GM21447 (cell line): ENCODE data around the gene TMPRSS9.

Experiments used
- ATAC-seq: cut with Tn5 transposase; IDR thresholded peaks from one replicate; pipeline ENCODE4 v1.9.1; 2021; ENCODE audit not compliant: unreplicated experiment

The TMPRSS9 gene

GRCh38 chr19:2431318-2432055, 71.4 kb downstream of the TMPRSS9 start:
- no peak for ATAC-seq

- ATAC-seq, result no peak
Measured at GRCh38 chr19:2432131-2432848, 72.2 kb downstream of the TMPRSS9 start.

DNA sequence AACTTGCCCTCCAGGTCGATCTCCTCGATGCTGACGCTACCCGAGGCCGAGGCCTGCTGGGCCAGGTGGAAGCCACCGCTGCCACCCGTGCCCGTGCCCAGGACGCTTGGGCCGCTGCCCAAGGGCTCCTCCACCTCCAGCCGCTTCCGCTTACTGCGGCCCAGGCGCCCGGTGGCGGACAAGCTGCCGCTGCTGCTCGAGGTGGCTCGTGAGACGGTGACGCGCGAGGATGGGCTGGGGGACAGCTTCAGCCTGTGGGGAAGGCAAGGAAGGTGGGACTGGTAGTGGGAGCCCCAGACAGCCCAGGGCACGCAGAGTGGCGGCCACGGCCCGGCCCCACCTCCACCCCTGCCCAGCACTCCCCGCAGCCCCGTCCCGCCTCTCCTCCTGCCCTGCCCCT, 73.8 kb downstream of the TMPRSS9 start:
- no peak for ATAC-seq

DNA sequence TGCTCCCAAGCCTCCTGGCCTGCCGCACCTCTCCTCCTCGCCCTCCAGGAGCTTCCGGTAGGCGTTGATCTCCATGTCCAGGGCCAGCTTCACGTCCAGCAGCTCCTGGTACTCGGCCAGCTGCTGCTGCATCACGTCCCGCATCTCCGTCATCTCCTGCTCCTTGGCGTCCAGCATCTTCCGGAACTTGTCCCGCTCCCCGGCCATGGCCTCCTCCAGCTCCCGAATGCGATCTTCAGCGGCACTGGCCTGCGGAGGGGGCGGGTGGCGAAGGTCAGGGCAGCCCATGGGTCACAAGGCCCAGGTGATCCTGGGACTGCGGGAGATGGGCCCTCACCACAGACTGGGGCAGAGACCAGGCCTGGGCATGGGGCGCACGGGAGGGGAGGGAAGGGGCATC, 74.2 kb downstream of the TMPRSS9 start:
- no peak for ATAC-seq

- ATAC-seq, result no peak
Measured at GRCh38 chr19:2434721-2435265, 74.7 kb downstream of the TMPRSS9 start.

- no peak for ATAC-seq
Measured at GRCh38 chr19:2436384-2436783, 76.3 kb downstream of the TMPRSS9 start.

DNA sequence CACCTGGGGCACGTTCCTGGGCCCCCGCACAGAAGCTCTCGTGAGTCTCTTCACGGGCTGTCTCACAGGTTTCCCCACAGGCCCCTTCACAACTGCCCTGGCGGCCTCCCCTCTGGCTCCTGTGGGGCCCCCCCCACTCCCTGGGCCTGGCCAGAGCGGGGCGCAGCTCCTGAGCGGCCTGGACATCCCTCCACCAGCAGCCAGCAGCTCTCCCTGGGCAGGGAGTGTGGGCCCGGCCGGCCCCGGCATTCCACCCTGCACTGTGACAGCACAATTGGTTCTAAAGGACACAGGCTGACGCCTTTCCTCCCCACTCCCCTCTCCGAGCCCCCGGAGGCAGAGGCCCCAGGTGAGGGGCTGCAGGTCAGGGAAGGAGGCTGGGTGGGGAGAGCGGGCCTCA, 76.9 kb downstream of the TMPRSS9 start:
- ATAC-seq, result no peak

DNA sequence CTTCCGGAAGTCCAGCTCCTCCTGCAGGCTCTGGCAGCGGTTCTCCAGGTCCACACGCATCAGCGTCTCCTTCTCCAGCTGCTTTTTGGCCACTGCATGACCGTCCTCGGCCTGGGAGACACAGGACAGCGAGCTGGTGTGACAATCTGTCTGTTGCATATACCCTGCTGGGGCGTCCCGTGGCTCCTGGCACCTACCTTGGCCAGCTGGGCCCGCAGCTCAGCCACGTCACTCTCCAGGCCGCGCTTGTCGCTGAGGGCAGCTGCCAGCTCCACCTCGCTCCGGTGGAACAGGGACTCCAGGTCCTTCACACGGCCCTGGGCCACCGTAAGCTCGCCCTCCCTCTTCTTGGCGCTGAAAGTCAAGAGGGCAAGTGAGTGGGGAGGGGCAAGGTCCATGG, 78.1 kb downstream of the TMPRSS9 start:
- ATAC-seq, result no peak

GRCh38 chr19:2440515-2440914, 80.5 kb downstream of the TMPRSS9 start:
- no peak for ATAC-seq

DNA sequence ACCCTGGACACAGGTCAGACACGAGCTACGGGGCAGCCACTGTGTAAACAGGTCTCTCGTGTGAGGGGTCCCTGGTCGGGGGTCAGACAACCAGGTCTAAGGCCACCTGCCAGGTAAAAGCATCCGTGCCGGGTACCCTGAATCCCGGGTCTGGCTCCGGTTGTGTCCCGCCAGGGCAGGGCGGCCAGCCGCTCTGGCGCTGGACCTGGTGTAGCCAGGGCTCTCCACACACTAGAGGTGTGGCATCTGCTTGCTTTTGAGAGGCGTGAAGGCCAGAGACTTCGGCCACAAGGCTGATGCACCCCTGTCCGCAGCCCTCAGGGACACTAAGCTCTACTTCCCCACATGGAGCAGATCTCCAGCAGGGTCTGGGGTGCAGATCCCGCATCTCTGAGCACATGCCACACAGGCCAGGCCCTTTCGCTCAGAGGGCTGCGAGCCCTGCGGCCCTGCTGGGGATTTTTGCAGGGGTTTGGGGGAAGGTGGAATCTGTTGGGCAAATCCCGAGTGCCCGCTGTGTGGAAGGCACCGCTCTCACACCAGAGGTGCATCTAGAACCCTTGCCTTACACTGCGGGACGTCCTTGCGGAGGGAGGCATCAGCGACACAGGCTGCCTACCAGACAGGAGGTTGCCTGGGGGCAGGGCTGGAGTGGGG, 81.2 kb downstream of the TMPRSS9 start:
- no peak for ATAC-seq

DNA sequence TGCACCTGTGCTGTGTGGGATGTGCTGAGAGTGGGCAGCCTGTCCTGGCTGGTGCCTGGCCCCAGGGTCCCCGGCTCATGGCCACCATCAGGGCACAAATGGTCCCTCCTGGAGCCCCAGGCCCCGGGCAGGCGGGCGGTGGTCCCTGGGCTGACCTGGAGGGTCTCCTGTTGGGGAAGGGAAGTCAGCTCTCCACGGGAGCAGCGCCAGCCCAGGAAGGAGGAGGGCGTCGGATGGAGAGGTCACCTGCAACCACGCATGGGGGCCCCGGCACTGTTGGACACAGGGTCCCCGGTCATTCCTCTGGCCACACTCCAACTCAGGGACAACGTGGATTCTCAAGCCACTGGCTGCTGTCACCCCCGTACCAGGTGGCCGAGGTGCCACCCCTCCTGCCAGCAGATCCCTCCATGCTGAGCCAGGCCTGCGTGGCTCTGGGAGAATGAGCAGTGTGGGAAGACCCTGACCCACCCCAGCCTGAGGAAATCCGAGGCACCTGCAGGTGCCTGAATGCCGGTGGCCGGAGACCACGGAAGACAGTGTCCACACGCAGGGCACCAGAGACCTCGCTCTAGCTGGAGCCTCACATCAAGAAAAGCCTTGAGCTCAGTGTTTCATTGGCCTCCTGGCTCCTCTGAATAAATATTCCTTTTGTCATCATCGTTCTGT, 83.2 kb downstream of the TMPRSS9 start:
- no peak for ATAC-seq

GRCh38 chr19:2443785-2444182, 83.7 kb downstream of the TMPRSS9 start:
- no peak for ATAC-seq

- ATAC-seq, result no peak
Measured at GRCh38 chr19:2444251-2445002, 84.4 kb downstream of the TMPRSS9 start.

GRCh38 chr19:2446381-2446780, 86.3 kb downstream of the TMPRSS9 start:
- no peak for ATAC-seq

DNA sequence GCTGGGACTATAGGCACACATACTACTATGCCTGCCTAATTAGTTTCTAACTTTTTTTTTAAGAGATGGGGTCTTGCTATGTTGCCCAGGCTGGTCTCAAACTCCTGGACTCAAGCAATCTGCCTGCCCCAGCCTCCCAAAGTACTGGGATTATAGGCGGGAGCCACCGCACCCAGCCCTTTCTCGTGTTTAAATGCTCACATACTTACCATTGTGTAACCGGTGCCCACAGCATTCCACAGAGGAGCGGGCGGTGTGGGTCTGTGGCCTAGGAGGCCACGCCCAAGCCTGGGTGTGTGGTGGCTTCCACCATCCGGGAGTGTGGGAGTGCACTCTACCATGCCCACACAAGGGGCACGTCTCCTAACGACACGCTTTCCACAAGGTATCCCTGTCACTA, 89.0 kb downstream of the TMPRSS9 start:
- ATAC-seq, result no peak

- ATAC-seq, result no peak
Measured at GRCh38 chr19:2451138-2451537, 91.1 kb downstream of the TMPRSS9 start.

DNA sequence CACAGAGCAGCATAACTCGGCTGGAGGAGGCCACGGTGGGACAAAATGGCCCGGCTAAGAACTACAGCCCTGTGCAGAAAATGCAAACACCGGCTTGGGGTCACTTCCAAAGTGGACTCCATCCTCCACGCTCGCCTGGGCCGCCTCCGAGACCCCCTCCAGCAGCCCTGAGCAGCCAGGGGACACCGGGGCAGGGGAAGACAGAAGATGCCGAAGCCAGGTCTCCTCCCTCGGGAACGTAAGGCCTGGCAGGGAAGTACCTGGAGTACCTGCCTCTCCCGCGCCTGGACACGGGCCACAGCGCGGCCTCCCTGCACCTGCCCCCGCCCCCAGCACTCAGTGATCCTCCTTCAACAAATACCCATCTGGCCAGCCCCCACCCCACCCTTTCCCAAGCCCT, 91.7 kb downstream of the TMPRSS9 start:
- no peak for ATAC-seq

DNA sequence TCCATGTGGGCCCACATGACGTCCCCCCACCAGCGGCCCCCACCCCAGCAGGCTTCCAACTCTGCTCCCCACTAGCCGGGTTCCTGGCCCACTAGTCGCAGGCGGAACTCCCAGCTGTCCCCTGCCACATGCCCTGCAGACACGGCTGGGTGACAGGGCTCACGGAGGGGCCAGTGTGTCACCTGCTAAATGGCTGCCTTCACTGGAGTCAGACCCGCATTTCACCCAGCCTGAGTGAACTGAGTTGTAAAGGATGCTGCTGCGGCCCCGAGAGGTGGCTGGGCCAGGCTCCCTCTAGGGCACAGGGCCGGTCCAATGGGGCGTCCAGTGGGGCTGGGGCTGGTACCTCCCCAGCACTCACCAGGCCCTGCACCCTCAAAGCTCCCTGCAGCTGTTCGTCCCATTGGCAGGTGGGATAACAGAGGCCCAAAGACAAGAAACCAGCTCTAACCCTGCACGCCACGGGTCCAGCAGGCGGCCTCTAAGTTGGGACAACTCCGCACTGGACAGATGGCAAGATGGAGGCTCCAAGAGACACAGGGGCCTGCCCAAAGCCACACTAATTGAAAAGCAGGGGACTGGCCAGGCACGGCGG, 93.5 kb downstream of the TMPRSS9 start:
- no peak for ATAC-seq

- ATAC-seq, result no peak
Measured at GRCh38 chr19:2454199-2454961, 94.3 kb downstream of the TMPRSS9 start.
